ENCODE measurements around the gene RAB11FIP5.

- TF ChIP-seq EP300 (IDR thresholded peaks at IDR 0.05) (no peak), POLR2A (IDR thresholded peaks at IDR 0.05) (peak in 3 of 4 donors; percentile 11 to 45 (median 32)), CTCF (IDR thresholded peaks at IDR 0.05) (peak in 2 of 6 experiments; percentile 8 to 12), POLR2AphosphoS5 (IDR thresholded peaks at IDR 0.05) (peak in 1 of 2 donors; percentile 51)
Observed at GRCh38 chr2:73112913-73113854, at the start of gene RAB11FIP5.
